Erythroblast (primary cell): ENCODE results near the gene MS4A10.

Source experiments
- GATA1 ChIP-seq: IDR thresholded peaks from 2 replicates; pipeline ENCODE4 v1.6.1; 2011; ENCODE audit warnings: low read depth, mild to moderate bottlenecking, control low read depth, low read length, moderate library complexity
- POLR2A ChIP-seq: IDR thresholded peaks from 2 replicates; pipeline ENCODE4 v1.6.1; 2011; ENCODE audit warnings: mild to moderate bottlenecking, low read length

GRCh38 chr11:60835534-60835846, 50.4 kb downstream of the MS4A10 start:
- TF ChIP-seq POLR2A = no peak
- no peak for TF ChIP-seq GATA1
